GM15510 (cell line): Measurements from ENCODE around the gene CC2D1B.

ENCODE experiments used
- POLR2A ChIP-seq: IDR thresholded peaks from 3 replicates; pipeline ENCODE4 v1.6.1; 2011; ENCODE audit warnings: borderline replicate concordance; ENCODE audit not compliant: insufficient read length; ENCODE audit errors: extremely low read depth

The CC2D1B gene

DNA sequence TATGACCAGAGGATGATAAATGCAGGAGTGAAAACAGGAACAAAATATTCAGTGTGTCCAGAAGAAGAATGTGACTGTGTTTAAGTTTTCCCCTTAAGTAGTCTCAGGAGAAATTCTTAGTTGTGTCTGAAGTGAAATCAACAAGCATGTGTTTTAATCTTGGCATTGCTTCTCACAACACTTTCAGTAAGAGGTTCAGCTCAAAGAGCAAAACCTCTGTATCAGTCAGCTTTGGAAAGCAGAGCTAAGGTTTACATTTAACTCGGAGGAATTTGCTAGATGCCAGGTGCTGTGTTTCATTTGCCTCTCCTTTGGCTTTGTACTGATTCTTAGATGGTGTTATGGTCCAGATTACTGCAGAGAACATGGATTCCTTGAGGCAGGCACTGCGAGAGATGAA, 28.6 kb downstream of the CC2D1B start:
- TF ChIP-seq POLR2A = no peak

DNA sequence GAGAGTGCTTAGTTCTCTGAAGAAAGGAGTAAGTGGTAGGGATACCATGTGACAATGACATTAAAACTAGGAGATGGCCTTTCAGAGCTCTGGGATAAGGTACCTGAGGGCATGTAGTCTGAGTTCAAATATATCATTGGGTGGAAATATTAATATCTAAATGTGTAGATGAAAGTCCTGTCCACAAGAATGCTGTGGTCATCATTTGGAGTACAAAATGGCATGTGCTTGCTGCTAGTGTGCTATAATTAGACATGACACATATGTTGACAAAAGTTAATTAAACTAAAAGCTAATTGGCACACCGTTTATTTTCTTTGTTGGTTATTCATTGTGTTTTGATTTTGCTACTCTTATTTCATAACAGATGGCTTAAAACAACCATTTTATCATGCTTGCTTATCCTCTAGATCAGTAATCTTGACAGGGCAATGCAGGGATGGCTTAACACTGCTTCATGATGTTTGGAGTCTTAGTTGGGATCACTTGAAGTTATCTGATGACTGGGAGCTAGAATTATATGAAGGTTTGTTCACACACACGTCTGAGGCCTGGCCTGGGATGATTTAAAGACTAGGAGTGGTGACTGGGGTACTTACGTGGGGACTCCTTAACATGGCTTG, 31.0 kb downstream of the CC2D1B start:
- TF ChIP-seq POLR2A = no peak

DNA sequence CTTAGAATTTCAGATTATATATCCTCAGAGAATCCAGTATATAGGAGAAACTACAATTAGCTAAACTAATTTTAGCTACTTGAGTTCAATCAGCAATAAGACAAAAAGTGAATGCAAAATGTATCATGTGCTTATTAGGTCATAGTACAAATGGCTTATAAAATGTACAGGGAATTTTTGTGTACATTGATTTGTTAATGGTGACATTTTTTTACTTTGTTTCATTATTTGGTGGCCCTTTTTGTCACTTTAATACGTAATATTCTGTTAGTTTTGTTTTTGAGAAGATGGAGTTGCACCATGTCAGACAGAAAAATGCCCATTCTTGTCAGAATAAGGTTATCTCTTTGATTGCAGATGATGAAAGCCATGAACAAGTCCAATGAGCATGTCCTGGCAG, 33.6 kb downstream of the CC2D1B start:
- TF ChIP-seq POLR2A = no peak

DNA sequence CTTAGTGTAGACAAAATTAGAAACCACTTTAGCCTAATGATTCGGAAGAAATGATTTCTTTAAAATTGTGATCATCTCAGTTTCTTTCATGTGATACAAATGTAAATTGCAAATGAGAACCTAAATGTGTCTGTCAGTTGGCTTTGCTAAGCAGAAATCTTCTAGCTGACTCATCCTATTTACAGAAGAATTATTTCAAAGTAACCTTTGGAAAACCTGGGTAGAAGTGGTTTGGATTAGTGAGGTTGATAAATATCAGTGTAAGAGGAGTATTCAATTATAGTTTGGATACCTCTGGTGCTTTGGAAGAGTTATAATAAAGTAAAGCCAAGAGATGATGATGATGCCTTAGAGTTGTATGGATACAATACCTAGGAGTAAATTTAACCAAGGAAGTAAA, 37.4 kb downstream of the CC2D1B start:
- TF ChIP-seq POLR2A = no peak

DNA sequence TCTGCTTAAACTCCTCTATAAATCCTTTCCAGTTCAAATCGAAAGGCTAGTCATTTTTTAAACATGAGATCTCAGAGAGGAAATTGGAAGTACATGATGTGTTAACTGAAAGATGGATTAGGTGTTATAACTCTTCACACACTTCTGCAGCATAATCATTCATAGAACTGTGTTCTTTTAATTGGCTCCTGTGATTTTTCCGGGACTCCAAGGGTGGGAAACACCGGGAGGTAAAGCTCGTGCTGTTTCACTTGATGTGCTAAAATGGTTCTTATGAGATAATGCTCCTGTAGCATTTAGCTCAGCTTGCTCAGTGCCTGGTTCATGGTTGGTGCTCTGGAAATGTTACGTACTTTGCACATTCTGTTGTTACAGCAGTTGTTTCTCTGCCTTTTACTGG, 40.2 kb downstream of the CC2D1B start:
- no peak for TF ChIP-seq POLR2A

DNA sequence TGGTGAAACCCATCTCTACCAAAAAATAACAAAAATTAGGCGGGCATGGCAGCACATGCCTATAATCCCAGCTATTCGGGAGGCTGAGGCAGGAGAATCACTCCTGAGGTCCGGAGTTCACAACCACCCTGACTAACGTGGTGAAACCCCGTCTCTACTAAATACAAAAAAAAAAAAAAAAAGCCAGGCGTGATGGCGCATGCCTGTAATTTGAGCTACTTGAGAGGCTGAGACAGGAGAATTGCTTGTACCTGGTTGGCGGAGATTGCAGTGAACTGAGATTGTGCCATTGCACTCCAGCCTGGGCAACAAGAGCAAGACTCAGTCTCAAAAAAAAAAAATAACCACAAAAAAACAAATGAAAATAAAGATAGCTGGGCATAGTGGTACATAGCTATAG, 42.3 kb downstream of the CC2D1B start:
- no peak for TF ChIP-seq POLR2A

DNA sequence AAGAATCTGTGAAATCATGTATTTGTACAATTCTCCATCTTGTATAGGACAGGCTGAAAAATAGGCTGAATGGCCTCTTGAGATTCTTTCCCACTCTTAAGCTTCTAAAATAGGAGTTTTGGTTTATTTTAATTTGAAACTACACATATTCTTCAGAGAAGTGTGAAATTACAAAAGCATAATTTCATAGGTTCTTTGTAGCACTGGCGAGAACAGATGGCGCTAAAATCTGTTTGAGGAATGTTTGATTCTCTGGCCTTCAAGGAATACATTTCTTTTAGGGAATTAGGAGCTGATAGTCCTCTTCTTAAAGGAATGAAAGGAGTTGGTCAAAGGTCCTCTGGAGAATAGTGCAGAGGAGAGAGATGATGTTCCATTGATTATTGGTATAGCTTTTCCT, 44.9 kb downstream of the CC2D1B start:
- no peak for TF ChIP-seq POLR2A

DNA sequence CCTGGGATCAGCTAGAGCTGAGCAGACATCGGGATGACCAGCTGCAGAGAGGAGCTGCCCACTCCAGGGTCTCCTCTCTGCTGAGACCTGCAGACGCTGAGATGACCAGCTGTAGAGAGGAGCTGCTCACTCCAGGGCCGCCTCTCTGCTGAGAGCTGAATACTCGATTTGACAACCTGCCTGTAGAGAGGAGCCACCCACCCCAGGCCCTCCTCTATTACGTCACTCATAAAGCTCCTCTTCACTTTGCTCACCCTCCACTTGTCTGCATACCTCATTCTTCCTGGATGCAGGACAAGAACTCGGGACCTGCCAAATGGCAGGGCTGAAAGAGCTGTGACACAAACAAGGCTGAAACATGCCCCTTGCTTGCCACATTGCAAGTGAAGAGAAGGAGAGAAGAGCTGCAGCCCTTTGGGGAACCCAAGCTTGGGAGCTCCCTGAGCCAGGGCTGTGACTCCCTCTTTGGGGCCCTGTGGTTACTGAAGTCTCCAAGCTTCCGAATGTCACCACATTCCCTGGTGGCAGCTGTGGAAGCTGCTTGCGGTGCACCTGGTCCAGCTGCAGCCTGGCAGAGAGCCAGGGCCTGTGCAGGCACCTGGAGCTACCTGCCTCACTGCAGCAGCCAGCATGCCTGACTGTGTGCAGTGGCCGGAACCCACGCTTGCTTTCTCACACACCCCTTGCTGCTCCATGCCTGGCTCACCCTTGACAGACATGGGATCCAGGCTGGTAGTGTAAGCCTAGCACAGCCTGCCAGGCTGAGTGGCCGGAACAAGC, 59.6 kb downstream of the CC2D1B start:
- TF ChIP-seq POLR2A = no peak

DNA sequence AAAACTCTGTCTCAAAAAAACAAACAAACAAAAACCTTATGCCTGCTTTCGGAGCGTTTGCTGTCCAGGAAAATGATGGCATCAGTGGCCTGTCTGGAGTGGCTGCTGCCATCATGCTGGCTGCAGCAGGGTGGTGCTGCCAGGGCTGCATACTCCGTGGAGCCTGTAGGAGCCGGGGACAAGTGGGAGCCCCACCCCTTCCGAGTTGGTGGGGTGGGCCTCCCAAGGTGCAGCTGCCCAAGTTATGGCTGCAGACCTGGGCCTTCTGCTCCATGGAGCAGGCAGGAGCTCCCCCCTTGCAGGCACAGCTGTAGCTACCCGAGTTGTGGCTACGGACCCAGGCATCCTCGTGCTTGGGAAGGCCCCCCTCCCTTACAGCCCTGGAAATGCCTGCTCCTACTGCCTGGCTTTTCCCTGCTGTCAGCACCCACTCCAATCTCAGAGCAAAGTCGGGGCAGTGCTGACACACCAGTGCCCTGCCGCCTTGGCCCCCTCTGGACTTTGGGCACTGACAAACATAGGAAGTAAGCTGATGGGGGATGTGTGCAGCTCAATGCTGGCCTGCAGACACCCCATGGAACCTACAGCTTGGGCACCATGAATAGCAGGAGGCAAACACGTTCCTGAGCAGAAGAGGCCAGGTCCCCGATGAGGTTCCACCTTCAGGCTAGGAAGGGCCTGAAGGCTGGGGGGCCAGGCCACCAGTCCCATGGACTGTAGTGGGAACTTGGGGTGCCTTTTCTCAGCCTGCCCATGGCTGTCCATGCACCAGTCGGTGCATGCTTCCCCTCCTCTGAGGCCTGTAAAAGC, 60.4 kb downstream of the CC2D1B start:
- no peak for TF ChIP-seq POLR2A
